Measurements from ENCODE around the gene AIRE.

The AIRE gene

DNA sequence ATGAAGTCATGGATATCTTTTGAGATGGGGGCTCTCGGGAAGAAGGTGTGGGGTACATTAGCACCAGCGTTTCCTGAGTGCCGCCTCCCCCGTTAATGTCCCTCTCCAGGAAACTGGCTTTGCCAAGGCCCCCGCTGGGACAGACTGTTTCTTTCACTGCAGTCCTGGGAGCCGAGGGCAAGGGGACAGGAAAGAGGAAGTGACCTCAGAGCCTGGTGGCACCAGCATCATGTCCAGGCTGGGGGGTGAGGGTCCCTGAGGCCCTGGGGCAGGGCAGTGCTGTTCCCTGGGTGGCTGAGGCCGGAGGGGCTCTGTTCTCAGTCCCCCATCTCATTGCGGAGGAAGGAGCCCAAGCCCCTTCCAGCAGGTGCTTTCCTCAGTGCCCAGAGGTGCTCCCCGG is 20.0 kb downstream of the AIRE start:
- no peak for DNase-seq (ENCODE audit: low read depth in 2 of 2)

GRCh38 chr21:44306936-44307704 is 21.4 kb downstream of the AIRE start:
- no peak for DNase-seq (ENCODE audit: low read depth in 2 of 2)

GRCh38 chr21:44310628-44311507 is 25.2 kb downstream of the AIRE start:
- no peak for DNase-seq (ENCODE audit: low read depth in 2 of 2)

GRCh38 chr21:44312089-44312488 is 26.4 kb downstream of the AIRE start:
- no peak for DNase-seq (ENCODE audit: low read depth in 2 of 2)

DNA sequence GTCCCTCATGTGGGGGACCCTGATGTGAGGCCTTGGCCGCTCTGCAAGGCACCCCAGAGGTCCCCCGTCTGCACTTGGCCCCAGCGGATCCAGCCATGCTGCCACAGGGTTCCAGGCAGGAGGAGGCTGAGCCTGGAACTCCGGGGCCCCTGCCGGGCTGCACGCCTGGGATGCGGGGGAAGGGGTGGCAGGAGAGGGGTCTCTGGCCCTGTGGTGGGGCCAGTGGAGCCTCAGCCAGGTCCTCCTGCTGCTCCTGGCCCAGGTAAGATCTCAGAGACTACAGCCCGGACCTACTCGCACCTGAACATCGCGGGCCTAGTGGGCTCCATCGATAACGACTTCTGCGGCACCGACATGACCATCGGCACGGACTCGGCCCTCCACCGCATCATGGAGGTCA is 27.0 kb downstream of the AIRE start:
- DNase-seq (ENCODE audit: low read depth in 2 of 2): no peak

- DNase-seq (ENCODE audit: low read depth in 2 of 2): no peak
Observed at GRCh38 chr21:44313451-44313850, 27.8 kb downstream of the AIRE start.

- no peak for DNase-seq (ENCODE audit: low read depth in 2 of 2)
Observed at GRCh38 chr21:44314128-44314527, 28.5 kb downstream of the AIRE start.

DNA sequence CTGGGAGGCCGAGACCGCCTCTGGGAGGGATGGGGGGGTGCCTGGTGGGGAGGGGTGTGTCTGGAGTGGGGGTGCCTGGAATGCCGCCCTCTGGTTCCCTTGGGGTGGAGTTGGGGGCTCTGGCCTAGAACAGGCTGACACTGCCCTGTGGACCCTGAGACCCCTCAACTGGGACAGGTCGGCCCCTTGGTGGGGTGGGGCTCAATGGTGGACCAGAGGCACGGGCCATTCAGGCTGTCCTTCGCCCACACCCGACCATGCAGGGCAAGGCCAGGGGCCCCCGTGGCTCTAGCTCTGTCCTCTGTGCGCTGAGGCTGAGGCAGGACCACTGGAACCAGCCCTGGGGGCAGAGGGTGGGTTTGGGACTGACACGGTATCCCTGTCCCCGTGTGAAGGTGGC is 28.9 kb downstream of the AIRE start:
- no peak for DNase-seq (ENCODE audit: low read depth in 2 of 2)

DNA sequence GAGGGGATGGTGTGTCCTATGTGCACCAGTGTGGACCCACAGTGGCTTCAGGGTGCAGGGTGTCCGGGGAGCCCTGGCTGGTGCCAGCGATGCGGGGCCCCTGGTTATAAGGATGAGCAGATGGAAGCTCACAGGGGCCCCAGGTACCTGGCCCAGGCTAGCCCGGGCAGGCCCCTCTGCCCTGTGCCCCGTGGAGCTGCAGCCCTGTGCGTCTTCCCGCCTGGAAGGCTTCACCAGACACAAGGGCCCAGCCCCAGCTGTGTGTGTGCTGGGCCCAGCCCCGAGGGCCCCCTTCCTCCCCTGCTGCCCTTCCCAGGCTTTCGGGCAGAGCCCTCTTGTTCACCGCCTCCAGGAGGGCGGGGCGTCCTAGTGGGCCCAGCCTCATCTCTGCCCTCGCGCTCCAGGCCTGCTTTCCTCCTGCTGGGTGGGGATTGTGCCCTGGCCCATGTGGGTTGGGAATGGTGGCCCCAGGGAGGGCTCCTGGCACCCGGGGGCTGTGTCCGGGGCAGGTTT is 30.1 kb downstream of the AIRE start:
- no peak for DNase-seq (ENCODE audit: low read depth in 2 of 2)

- no peak for DNase-seq (ENCODE audit: low read depth in 2 of 2)
Observed at GRCh38 chr21:44316277-44316900, 30.7 kb downstream of the AIRE start.

DNA sequence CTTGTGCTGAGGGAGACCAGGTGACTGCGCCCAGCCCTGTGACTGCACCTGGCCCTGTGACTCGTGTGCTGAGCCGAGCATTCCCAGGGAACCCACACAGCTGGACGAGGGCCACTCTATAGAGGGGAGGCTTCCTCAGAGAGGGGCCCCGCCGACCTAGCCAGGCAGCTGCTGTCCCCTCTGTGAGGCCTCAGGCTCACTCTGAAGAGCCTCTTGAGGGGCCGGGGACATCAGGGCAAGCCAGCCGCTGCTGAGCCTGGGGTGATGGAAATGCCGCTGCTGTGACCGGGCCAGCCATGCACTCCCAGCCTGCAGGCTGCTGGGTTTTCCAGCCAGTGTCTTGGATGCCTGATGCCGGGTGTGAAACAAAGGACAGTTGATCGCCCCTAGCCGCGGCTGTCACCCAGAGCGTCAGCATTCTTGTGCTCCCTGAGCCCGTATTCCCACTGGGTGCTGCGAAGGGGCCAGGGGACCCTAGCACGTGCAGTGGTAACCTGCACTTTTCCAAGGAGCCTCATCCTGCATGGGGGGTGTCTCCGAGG is 31.6 kb downstream of the AIRE start:
- DNase-seq (ENCODE audit: low read depth in 2 of 2): no peak

- no peak for DNase-seq (ENCODE audit: low read depth in 2 of 2)
Observed at GRCh38 chr21:44317871-44318270, 32.2 kb downstream of the AIRE start.

- DNase-seq (ENCODE audit: low read depth in 2 of 2): no peak
Observed at GRCh38 chr21:44318489-44319285, 33.0 kb downstream of the AIRE start.

DNA sequence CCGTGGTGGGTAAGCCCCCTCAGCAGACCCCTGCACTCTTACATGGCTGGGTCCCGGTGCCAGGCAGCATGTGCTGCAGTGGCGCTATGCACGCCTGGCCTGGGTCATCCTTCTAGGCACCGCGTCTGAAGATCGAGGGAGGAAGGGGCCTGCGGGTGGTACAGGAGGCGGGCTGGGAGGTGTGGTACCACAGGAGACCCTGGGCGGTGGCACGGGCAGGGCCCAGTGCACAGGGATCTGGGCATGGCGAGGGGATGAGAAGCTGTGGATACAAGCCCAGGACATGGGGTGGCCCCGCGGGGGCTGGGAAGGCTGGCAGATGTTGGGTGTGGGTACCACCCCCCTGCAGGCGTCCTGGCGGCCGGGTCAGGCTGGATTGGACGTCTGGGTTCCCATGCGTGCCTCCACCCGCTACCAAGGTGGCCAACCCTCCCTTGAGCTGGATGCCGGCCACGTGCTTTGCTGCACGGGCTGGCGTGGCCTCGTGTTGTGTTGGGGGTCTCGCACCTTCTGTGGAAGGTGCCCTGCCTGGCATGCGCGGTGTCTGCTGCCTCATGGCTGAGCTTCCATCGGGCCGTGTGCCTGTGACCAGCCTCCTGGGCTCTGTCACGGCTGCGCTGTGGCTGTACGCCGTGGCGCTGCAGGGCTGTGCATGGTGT is 33.9 kb downstream of the AIRE start:
- DNase-seq (ENCODE audit: low read depth in 2 of 2): no peak

DNA sequence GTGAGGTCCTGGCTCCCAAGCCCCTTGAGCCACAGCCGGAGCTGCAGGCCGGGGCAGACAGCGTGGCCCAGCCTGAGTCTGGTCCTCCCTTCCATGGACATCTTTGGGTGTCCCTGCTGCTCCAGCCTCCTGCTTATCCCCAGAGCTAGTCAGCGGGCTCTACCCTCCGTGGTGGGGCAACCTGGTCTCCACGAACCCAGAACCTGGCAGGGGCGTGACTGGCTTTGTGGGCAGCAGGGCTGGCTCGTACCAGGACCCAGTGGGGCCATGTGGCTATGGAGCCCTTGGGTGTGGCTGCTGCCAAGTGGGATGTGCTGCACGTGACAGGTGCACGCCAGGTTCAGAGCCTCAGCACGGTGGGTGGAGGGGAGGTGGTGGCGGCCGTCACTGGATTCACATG is 35.2 kb downstream of the AIRE start:
- no peak for DNase-seq (ENCODE audit: low read depth in 2 of 2)

GRCh38 chr21:44321846-44322450 is 36.3 kb downstream of the AIRE start:
- DNase-seq (ENCODE audit: low read depth in 2 of 2): no peak

DNA sequence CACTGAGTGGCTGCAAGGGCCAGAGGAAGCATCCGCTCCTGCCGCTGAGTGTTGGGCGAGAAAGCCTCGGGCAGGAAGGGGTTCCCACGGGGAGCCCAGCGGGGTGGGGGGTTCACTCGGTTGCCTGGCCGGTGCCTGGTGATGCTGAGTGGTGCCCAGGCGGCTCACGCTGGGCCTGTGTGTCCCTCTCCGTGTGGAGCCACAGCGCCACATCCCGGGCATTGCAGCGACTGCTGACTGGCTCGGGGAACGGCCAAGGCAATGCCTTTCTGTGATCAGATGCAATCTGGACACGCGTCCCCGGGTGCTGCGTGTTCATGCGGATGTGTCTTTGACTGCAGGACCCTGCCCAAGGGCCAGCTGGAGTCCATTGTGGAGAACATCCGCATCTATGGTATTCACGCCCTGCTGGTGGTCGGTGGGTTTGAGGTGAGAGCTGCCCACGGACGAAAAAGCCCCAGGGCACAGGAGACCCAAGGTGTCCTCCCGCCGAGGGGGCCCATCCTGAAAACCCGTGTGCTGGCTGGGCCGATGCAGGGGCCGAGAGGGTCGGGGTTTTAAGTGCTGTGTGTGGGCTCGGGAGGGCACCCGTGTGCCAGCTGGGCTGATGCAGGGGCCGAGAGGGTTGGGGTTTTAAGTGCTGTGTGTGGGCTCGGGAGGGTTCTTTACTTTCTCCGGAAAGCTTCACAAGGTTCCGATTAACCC is 37.1 kb downstream of the AIRE start:
- DNase-seq (ENCODE audit: low read depth in 2 of 2): no peak

DNA sequence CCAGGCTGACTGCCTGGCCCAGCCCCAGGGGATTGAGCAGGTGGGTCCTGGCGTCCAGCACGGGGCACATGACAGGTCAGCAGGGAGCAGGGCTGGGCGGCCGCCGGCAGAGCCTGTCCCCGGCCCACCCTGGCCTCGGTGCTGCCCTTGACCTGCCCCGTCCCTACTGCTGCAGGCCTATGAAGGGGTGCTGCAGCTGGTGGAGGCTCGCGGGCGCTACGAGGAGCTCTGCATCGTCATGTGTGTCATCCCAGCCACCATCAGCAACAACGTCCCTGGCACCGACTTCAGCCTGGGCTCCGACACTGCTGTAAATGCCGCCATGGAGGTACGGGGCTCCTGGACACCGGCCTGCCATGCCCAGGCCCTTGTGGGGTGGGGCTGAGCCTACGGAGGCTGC is 37.9 kb downstream of the AIRE start:
- DNase-seq (ENCODE audit: low read depth in 2 of 2): no peak

GRCh38 chr21:44324106-44324853 is 38.6 kb downstream of the AIRE start:
- DNase-seq (ENCODE audit: low read depth in 2 of 2): no peak
